Neuronal stem cell (in vitro differentiated cells): ENCODE measurements around the gene RNU6-7. TPM values are rescaled to one million over a fixed set of nuclear protein-coding genes. Genes with fewer than 3 reads are reported as not detected.

Source experiments
- DNase-seq: peaks from one replicate; pipeline ENCODE4 v3.0.0-alpha.2; 2013; ENCODE audit warnings: low spot score
- H2AFZ ChIP-seq: one replicate; pipeline ENCODE4 v1.6.1; 2013; ENCODE audit warnings: mild to moderate bottlenecking, low read length, inconsistent platforms
- H2AK5ac ChIP-seq: 2 replicates; pipeline ENCODE4 v1.6.1; 2013; ENCODE audit warnings: low read depth, mild to moderate bottlenecking, inconsistent platforms, low read length, moderate library complexity, mixed read lengths
- H2BK120ac ChIP-seq: 2 replicates; pipeline ENCODE4 v1.6.1; 2013; ENCODE audit warnings: low read depth, mild to moderate bottlenecking, inconsistent platforms, low read length, moderate library complexity, mixed read lengths
- H2BK12ac ChIP-seq: one replicate; pipeline ENCODE4 v1.6.1; 2013; ENCODE audit warnings: low read length, inconsistent platforms
- H2BK15ac ChIP-seq: 2 replicates; pipeline ENCODE4 v1.6.1; 2013; ENCODE audit warnings: mild to moderate bottlenecking, low read length, inconsistent platforms, mixed read lengths
- H2BK5ac ChIP-seq: one replicate; pipeline ENCODE4 v1.6.1; 2013; ENCODE audit warnings: inconsistent platforms, mild to moderate bottlenecking, low read length, moderate library complexity
- H3K14ac ChIP-seq: one replicate; pipeline ENCODE4 v1.6.1; 2013; ENCODE audit warnings: low read length, inconsistent platforms
- H3K18ac ChIP-seq: 2 replicates; pipeline ENCODE4 v1.6.1; 2013; ENCODE audit warnings: low read length, inconsistent platforms
- H3K23ac ChIP-seq: 2 replicates; pipeline ENCODE4 v1.6.1; 2013; ENCODE audit warnings: low read depth, mild to moderate bottlenecking, mixed read lengths, low read length, inconsistent platforms; ENCODE audit not compliant: poor library complexity
- H3K27ac ChIP-seq: replicated peaks from 3 replicates; pipeline ENCODE4 v1.5.1; 2013; ENCODE audit warnings: low read length, inconsistent platforms
- H3K27me3 ChIP-seq, 3 experiments: 2 replicates each; pipeline ENCODE4 v1.6.1; 2013; ENCODE audit warnings: low read length in 3 of 3, mild to moderate bottlenecking in 2 of 3, inconsistent platforms in 1 of 3, low read depth in 1 of 3, mixed read lengths in 1 of 3, moderate library complexity in 1 of 3; ENCODE audit not compliant: control insufficient read depth in 3 of 3, insufficient read depth in 3 of 3
- H3K36me3 ChIP-seq, 2 donors: replicated peaks in 1 of 2; 2 replicates each; pipeline ENCODE4 v1.6.1; 2013; ENCODE audit warnings: low read length in 2 of 2; ENCODE audit not compliant: control insufficient read depth in 2 of 2, insufficient read depth in 2 of 2
- H3K4ac ChIP-seq: 2 replicates; pipeline ENCODE4 v1.6.1; 2013; ENCODE audit warnings: inconsistent platforms, mild to moderate bottlenecking, low read length, moderate library complexity
- H3K4me1 ChIP-seq, 2 donors: 1 replicate in 1 of 2; 2 replicates in 1 of 2; pipeline ENCODE4 v1.6.1; 2013; ENCODE audit warnings: low read length in 2 of 2, low read depth in 1 of 2; ENCODE audit not compliant: control insufficient read depth in 2 of 2, insufficient read depth in 1 of 2
- H3K4me2 ChIP-seq: one replicate; pipeline ENCODE4 v1.6.1; 2013; ENCODE audit warnings: mild to moderate bottlenecking, low read length, inconsistent platforms; ENCODE audit not compliant: insufficient read depth, poor library complexity, severe bottlenecking
- H3K4me3 ChIP-seq, 2 donors: 2 replicates each; pipeline ENCODE4 v1.5.1; 2013; ENCODE audit warnings: low read length in 2 of 2, mild to moderate bottlenecking in 2 of 2, inconsistent platforms in 1 of 2, moderate library complexity in 1 of 2
- H3K79me1 ChIP-seq: one replicate; pipeline ENCODE4 v1.6.1; 2013; ENCODE audit warnings: low read depth, mild to moderate bottlenecking, inconsistent platforms, low read length, moderate library complexity
- H3K9ac ChIP-seq: one replicate; pipeline ENCODE4 v1.6.1; 2013; ENCODE audit warnings: mild to moderate bottlenecking, low read depth, low read length, inconsistent platforms; ENCODE audit not compliant: poor library complexity
- H3K9me3 ChIP-seq, 2 donors: replicated peaks in 1 of 2; 2 replicates each; pipeline versions ENCODE3 to v1.6.1; 2013; ENCODE audit warnings: low read length in 2 of 2, mild to moderate bottlenecking in 2 of 2, inconsistent platforms in 1 of 2, low read depth in 1 of 2, mixed read lengths in 1 of 2, moderate library complexity in 1 of 2; ENCODE audit not compliant: control insufficient read depth in 2 of 2, insufficient read depth in 1 of 2
- H4K8ac ChIP-seq: one replicate; pipeline ENCODE4 v1.6.1; 2013; ENCODE audit warnings: low read depth, mild to moderate bottlenecking, inconsistent platforms, low read length, moderate library complexity
- H4K91ac ChIP-seq: one replicate; pipeline ENCODE4 v1.6.1; 2013; ENCODE audit warnings: low read length, low read depth, mild to moderate bottlenecking, inconsistent platforms; ENCODE audit not compliant: poor library complexity
- WGBS, 2 donors: extraction: QIAGEN DNeasy Blood & Tissue Kit; methylation state at CpG; one replicate each; pipeline ENCODE4 v1.1.7; 2013; ENCODE audit warnings: missing lambda C conversion rate in 2 of 2, mixed read lengths in 1 of 2; ENCODE audit not compliant: insufficient read length in 2 of 2, insufficient replicate concordance in 1 of 2; ENCODE audit errors: extremely low coverage in 2 of 2; 5-methylcytosine and 5-hydroxymethylcytosine counted together
- polyA plus RNA-seq, 2 experiments: library from polyadenylated mRNA; stranded (reverse); fragments of 200-250 nt; gene quantifications; one replicate each; pipeline ENCODE4 v1.2.3, GENCODE V29; 2013

Gene RNU6-7
- not detected for polyA plus RNA-seq (2013, experiment 1 of 2)
- not detected for polyA plus RNA-seq (2013, experiment 2 of 2)

GRCh38 chr14:32201816-32202490 is at the start of gene RNU6-7:
Gene RNU6-7, plus strand, starts transcription at chr14:32202045.
- Histone ChIP-seq H3K4me2 (peak within 1 kb of the TSS; percentile 88), H3K9me3 (no peaks in the 10 kb centered on the region), H2AK5ac (no peak within 1 kb of the TSS), H3K27me3 (peaks cover 0 to 35% (median 0%) of the 10 kb centered on the region in 3 experiments), H2AFZ (peak within 1 kb of the TSS; percentile 99), H3K79me1 (no peaks in the 10 kb centered on the region), H4K8ac (no peak within 1 kb of the TSS), H2BK12ac (no peak within 1 kb of the TSS), H3K36me3 (no peaks in the 10 kb centered on the region), H4K91ac (no peak within 1 kb of the TSS), H2BK120ac (no peak within 1 kb of the TSS), H3K14ac (no peak within 1 kb of the TSS), H3K23ac (no peak within 1 kb of the TSS), H2BK15ac (peak within 1 kb of the TSS; percentile 15), H2BK5ac (peak within 1 kb of the TSS; percentile 48), H3K4me3 (peak within 1 kb of the TSS; percentile 88 to 95), H3K9ac (peak within 1 kb of the TSS; percentile 82), H3K4me1 (no peaks in the 10 kb centered on the region), H3K27ac (peak within 1 kb of the TSS; percentile 26), H3K18ac (peak within 1 kb of the TSS; percentile 90), H3K4ac (no peak within 1 kb of the TSS)
- WGBS, 2 donors, result no CpG with 5 or more reads among the region's 40 CpGs
- peak; percentile 66 for DNase-seq

GRCh38 chr14:32166029-32166428 is 35.8 kb upstream of the RNU6-7 start:
- Histone ChIP-seq H2BK5ac (no peak overlapping the region), H4K91ac (no peak overlapping the region), H2AFZ (no peak overlapping the region), H3K4ac (no peak overlapping the region), H3K27ac (no peak overlapping the region), H3K4me2 (no peak overlapping the region), H3K9ac (no peak overlapping the region), H2BK12ac (no peak overlapping the region), H3K79me1 (no peaks in the 10 kb centered on the region), H3K9me3 (peaks cover 2 to 3% of the 10 kb centered on the region in 2 donors), H3K23ac (no peak overlapping the region), H4K8ac (no peak overlapping the region), H3K14ac (no peak overlapping the region), H3K27me3 (no peaks in the 10 kb centered on the region), H3K18ac (no peak overlapping the region), H3K36me3 (no peaks in the 10 kb centered on the region), H2BK15ac (no peak overlapping the region), H2BK120ac (no peak overlapping the region), H3K4me1 (no peaks in the 10 kb centered on the region), H3K4me3 (no peak overlapping the region), H2AK5ac (no peak overlapping the region)
- DNase-seq, result no peak
- no CpG with 5 or more reads among the region's 2 CpGs for WGBS, 2 donors

- no peaks in the 10 kb centered on the region for H3K79me1 ChIP-seq
- no peak overlapping the region for H4K91ac ChIP-seq
- no peak overlapping the region for H2BK120ac ChIP-seq
- peaks cover 0 to 1% of the 10 kb centered on the region in 2 donors for H3K9me3 ChIP-seq
- no peaks in the 10 kb centered on the region for H3K27me3 ChIP-seq
- no peak overlapping the region for H4K8ac ChIP-seq
- H2BK5ac ChIP-seq, result no peak overlapping the region
- WGBS, 2 donors, result no CpG with 5 or more reads among the region's 1 CpG
- no peak overlapping the region for H3K4me2 ChIP-seq
- no peak for DNase-seq
- H2AFZ ChIP-seq, result no peak overlapping the region
- H2BK15ac ChIP-seq, result no peak overlapping the region
- H2AK5ac ChIP-seq, result no peak overlapping the region
- H3K14ac ChIP-seq, result no peak overlapping the region
- H3K36me3 ChIP-seq, result no peaks in the 10 kb centered on the region
- H3K4me1 ChIP-seq, result no peaks in the 10 kb centered on the region
- no peak overlapping the region for H3K23ac ChIP-seq
- no peak overlapping the region for H3K4me3 ChIP-seq
- no peak overlapping the region for H3K4ac ChIP-seq
- H3K9ac ChIP-seq, result no peak overlapping the region
- no peak overlapping the region for H3K27ac ChIP-seq
- H3K18ac ChIP-seq, result no peak overlapping the region
- no peak overlapping the region for H2BK12ac ChIP-seq
Observed at GRCh38 chr14:32166924-32167323, 34.9 kb upstream of the RNU6-7 start.

GRCh38 chr14:32167907-32168306 is 33.9 kb upstream of the RNU6-7 start:
- H3K4me1 ChIP-seq, result no peaks in the 10 kb centered on the region
- no peak overlapping the region for H3K4me3 ChIP-seq
- no peak overlapping the region for H3K27ac ChIP-seq
- H2BK12ac ChIP-seq, result no peak overlapping the region
- no peak overlapping the region for H2AFZ ChIP-seq
- H2BK120ac ChIP-seq, result no peak overlapping the region
- DNase-seq, result no peak
- H3K18ac ChIP-seq, result no peak overlapping the region
- H4K8ac ChIP-seq, result no peak overlapping the region
- H2BK5ac ChIP-seq, result no peak overlapping the region
- no peaks in the 10 kb centered on the region for H3K27me3 ChIP-seq
- H3K9ac ChIP-seq, result no peak overlapping the region
- H3K4me2 ChIP-seq, result no peak overlapping the region
- no peaks in the 10 kb centered on the region for H3K36me3 ChIP-seq
- WGBS, 2 donors, result no CpG with 5 or more reads among the region's 3 CpGs
- no peaks in the 10 kb centered on the region for H3K79me1 ChIP-seq
- no peak overlapping the region for H2BK15ac ChIP-seq
- H3K23ac ChIP-seq, result no peak overlapping the region
- no peak overlapping the region for H2AK5ac ChIP-seq
- H3K14ac ChIP-seq, result no peak overlapping the region
- no peak overlapping the region for H4K91ac ChIP-seq
- no peak overlapping the region for H3K4ac ChIP-seq
- H3K9me3 ChIP-seq, result peaks cover 0 to 1% of the 10 kb centered on the region in 2 donors
